Measurements from ENCODE around the gene FHIP1A.
"Not testable (repeated sequence)": the region's sequence is repeated elsewhere in the genome, so short reads cannot be mapped to it uniquely, and the experiment has no call there.

Gene FHIP1A

GRCh38 chr4:151408630-151409469, at the start of gene FHIP1A:
FHIP1A (plus strand) TSS chr4:151409176; CDS start chr4:151566260, 157,084 bp downstream.
- no peak for DNase-seq

DNA sequence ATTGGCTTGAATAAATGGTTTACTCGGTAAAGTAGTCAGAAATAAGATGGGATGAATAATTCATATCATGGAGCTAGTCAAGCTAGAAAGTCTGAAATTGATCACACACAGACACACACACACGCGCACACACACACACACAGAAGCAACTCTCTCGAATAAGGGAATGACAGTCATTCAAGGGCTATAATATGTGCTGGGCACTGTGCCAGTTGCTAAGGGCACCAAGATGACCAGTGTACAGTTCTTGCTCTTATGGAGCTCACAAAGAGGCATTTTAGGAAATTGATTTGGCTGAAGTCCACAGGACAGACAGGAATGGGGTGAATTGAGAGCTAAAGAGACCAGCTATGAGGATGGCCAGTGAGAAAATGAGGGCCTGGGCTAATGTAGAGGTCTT, 49.4 kb upstream of the FHIP1A start:
- no peak for DNase-seq

DNA sequence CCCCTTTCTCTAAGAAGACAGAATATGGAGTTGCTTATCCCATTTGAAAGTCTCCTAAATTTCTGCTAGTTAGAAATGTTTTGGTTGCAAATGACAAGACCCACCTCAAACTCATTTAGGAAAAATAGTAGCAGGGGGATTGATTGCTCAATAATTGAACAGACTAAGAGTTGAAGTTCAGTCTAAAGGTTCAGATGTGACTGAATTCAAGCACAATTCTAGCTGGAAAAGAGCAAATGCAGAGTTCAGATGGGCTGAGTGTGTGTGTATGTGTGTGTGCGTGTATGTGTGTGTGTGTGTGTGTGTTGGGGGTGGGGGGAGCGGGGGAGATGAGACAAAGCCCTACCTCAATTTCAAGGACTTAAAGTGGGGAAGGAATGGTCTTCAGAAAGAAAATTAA, 47.9 kb upstream of the FHIP1A start:
- DNase-seq = no peak

DNA sequence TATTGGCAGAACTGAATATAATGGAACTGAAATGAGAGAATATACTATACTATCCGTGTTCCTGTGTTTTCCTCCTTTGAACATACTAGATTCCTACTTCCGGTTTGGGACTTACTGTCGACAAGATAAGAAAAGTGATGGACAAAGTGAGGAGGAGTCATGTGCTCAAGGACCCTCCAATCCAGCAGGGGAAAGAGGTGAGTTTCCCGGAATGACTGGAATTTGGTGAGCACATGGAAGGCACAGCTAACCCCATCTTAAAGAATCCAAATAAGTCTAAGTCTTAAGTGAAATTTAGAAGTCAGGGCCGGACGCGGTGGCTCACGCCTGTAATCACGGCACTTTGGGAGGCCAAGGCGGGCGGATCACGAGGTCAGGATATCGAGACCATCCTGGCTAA, 47.0 kb upstream of the FHIP1A start:
- DNase-seq = no peak

DNA sequence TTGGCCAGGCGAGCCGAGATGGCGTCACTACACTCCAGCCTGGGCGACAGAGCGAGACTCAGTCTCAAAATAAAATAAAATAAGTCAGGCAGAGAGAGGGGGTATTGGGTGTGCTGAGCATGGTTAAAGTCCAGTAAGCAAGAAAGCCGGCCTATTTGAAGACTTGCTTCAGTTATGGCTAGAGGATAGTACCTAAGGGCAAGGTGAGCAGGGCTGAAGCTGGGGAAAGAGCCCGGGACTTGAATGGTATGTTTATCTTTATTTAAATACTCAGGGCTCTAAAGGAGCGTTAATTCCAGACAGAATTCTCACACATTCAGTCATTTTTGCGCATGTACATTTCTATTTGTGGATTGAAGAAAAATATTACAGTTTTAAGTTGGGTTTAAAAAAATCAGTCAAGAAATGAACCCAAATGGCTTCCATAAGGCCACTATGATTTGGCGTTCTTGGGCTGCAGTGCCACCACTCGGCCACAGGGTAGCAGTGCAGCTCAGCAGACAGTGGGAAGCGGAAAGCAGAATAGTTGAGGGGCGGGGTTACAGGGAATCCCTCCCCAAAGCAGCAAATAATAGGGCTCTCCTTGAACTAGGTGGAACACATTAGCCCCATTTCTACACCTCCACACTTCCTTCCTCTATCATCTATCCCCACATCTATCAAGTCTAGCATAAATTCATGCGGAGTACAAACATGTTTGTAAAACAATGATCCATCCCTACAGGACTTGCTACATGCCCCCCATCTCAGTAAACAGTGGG, 46.4 kb upstream of the FHIP1A start:
- peak; percentile 58 for DNase-seq

- DNase-seq = no peak
These were observed 32.4 kb upstream of the FHIP1A start for GRCh38 chr4:151376540-151376939.

- DNase-seq = no peak
These were observed 19.7 kb upstream of the FHIP1A start for GRCh38 chr4:151389311-151389710.

DNA sequence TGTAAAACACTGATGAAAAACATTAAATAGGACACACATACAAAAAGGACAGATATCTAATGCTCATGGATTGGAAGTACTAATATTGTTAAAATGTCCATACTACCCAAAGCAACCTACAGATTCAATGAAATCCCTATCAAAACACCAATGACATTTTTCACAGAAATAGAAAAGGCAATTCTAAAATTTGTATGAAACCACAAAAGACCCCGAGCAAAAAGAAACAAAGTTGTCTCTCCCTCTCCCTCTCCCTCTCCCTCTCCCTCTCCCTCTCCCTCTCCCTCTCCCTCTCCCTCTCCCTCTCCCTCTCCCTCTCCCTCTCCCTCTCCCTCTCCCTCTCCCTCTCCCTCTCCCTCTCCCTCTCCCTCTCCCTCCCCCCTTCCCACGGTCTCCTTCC, 19.2 kb upstream of the FHIP1A start:
- not testable (repeated sequence) for DNase-seq

- no peak for DNase-seq
These were observed 13.1 kb upstream of the FHIP1A start for GRCh38 chr4:151395873-151396272.

DNA sequence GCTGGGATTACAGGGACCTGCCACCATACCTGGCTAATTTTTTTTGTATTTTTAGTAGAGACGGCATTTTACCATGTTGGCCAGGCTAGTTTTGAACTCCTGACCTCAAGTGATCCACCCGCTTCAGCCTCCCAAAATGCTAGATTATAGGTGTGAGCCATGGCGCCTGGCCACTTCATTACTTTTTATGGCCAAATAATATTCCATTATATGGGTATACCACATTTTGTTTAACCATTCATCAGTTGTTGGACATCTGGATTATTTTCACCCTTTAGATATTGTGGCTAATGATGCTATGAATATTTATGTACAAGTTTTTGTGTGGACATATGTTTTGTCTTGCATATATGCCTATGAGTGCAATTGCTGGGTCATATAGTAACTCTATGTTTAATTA, 8.6 kb upstream of the FHIP1A start:
- DNase-seq = no peak

DNA sequence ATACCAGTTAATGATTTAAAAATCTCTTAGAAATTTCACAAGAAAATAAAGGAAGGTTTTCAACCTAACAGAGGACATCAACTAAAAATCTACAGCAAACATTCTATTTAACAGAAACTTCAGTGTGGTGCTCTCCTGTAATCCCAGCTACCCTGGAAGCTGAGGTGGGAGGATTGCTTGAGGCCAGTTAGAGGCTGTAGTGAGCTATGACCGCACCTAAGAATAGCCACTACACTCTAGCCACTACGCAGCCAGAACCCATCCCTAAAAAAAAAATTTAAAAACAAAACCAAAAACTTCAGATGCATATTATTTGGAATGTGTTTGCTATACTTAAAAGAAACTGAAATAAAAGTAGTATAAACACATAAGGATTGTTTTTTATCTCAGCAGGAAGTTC, 7.2 kb upstream of the FHIP1A start:
- DNase-seq = no peak

DNA sequence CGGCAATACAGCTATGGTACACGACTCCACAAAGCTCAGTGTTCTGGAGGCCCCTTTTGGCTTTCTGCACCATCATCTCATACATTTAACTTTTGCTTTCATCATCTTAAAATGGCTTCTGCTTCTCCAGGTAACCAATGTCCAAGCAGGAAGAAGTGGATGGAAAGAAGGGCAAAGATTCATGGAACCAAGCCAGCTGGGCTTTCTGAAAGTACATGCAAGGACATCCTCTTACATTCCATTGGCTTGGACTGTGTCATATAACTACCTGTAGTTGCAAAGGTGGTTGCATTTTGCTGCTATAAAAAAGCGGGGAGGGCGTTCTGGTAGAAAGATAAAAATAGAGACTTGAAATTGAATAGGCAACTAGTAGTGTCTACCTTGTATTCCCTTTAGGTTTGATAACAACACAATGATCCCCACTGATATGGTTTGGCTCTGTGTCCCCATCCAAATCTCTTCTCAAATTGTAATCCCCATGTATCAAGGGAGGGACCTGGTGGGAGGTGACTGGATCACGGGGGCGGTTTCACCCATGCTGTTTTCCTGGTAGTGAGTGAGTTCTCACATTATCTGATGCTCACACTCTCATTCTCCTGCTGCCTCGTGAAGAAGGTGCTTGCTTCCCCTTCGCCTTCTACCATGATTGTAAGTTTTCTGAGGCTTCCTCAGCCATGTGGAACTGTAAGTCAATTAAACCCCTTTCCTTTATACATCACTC, 6.7 kb upstream of the FHIP1A start:
- DNase-seq = no peak

DNA sequence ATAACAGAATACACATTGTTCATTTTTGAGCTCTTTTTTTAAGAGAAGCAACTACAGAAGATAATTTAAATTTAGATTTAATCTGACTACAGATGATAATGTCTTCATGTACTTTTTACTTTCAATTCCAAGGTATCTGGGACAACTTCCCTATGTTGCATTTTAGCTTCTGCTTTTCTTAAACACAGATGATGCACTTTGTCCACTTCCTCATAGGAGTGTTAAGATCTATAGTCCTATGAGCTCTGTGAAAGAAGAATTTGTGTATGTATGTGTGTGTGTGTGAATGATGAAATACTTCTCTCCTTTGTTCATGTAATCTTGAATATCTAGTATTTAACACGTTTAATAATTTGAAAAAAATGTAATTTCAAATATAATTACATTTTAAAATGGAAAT, 5.3 kb upstream of the FHIP1A start:
- DNase-seq = peak; percentile 97

DNA sequence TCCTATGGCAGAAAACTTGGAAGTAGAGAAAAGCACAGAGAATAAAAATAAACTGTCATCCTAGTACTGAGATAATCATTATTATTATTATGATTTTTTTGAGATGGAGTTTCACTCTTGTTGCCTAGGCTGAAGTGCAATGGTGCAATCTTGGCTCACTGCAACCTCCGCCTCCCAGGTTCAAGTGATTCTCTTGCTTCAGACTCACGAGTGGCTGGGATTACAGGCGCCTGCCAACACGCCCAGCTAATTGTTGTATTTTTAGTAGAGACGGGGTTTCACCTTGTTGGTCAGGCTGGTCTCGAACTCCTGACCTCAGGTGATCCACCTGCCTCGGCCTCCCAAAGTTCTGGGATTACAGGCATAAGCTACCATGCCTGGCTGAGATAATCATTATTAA, 4.2 kb upstream of the FHIP1A start:
- not testable (repeated sequence) for DNase-seq

- no peak for DNase-seq
These were observed 2.0 kb upstream of the FHIP1A start for GRCh38 chr4:151407018-151407417.

- DNase-seq = peak; percentile 98
These were observed 1.3 kb upstream of the FHIP1A start for GRCh38 chr4:151407466-151408379.

DNA sequence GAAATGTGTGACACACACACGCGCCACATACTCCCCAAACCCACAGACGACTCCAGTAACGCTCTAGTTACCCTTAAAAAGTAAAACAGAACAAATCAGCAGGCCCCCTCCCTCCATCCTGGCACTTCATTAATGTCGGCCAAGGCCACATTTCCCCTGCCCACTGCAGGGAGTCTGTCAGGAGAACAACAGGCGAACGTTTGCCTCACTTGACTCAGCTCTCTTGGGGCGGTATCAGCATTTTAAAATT, 671 bp upstream of the FHIP1A start:
- no peak for DNase-seq

GRCh38 chr4:151409470-151410313, 716 bp downstream of the FHIP1A start:
- peak; percentile 12 for DNase-seq

DNA sequence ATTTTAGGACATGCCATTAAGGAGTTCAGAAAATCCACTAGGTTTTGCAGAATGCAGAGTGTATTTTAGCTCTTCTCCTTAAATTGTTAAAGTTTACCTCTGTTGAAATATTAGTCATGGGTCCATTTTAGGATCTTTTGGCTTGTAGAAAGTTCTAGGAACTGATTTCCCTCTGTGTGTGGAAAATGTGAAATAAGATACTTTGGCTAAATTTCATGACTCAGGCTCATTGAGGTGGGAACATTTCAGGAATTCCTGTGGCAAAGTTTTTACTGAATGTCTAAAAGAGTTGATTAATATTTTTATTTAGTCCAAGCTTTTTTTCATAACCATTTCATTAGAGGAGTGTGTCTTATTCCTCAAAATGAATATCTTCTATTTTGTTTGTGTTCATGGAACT, 7.0 kb downstream of the FHIP1A start:
- no peak for DNase-seq

GRCh38 chr4:151417164-151417571, 8.2 kb downstream of the FHIP1A start:
- DNase-seq = peak; percentile 15

DNA sequence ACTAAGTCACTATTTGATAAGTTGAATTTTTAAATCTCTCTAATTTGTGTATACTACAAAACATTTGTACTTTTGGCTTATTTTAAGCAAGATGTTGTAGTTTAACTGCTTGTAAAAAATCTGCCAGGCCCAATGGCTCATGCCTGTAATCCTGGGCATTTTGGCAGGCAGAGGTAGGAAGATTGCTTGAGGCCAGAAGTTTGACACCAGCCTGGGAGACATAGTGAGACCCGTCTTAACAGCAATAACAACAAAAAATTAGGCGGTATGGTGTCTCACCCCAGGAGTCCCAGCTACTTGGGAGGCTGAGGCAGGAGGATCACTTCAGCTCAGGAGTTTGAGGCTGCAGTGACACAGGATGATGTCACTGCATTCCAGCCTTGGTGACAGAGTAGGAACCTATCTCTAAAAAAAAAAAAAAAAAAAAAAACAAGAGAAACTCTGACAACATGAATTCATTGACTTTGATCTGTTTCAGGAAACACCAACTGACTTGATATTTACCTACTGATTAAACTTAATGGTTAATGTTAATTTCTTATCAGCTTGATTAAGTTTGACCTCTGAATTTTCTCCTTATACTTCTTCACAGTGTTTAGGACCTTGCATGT, 8.9 kb downstream of the FHIP1A start:
- no peak for DNase-seq
